D721Med (cell line): ENCODE results near the gene SLC4A9.

Experiments
- DNase-seq: peaks from one replicate; pipeline ENCODE4 v3.0.0; 2011; ENCODE audit warnings: low spot score; ENCODE audit not compliant: insufficient read length
- FAIRE-seq: peaks from 2 replicates; lab custom pipeline; 2011; peaks lifted over from hg19 to GRCh38; lab: Jason Lieb, UNC
- TF ChIP-seq, protein P1 (sequence below): IDR thresholded peaks from 2 replicates; pipeline ENCODE4 v1.5.1; 2012; ENCODE audit warnings: mild to moderate bottlenecking, control low read depth; ENCODE audit not compliant: insufficient read depth; ENCODE audit errors: missing control alignments

The SLC4A9 gene

DNA sequence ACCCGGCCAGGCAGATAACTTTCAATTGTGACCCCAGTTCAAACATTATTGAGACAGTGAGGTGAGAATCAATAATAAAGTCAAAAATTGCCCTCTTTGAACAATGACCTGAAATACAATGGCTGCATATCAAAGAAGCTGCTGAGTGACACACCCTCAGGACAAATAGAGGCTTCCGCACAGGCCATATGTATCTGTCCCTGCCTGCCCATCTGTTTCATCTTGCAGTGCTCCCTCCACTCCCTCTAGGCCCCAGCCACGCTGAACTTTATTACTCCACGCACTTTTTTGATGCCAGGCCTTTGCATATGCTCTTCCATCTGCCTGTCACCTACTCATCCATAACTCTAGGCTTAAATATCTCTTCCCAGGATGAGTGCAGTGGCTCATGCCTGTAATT lies 41.2 kb upstream of the SLC4A9 start:
- no peak for DNase-seq
- FAIRE-seq = no peak
- TF ChIP-seq, protein P1, sequence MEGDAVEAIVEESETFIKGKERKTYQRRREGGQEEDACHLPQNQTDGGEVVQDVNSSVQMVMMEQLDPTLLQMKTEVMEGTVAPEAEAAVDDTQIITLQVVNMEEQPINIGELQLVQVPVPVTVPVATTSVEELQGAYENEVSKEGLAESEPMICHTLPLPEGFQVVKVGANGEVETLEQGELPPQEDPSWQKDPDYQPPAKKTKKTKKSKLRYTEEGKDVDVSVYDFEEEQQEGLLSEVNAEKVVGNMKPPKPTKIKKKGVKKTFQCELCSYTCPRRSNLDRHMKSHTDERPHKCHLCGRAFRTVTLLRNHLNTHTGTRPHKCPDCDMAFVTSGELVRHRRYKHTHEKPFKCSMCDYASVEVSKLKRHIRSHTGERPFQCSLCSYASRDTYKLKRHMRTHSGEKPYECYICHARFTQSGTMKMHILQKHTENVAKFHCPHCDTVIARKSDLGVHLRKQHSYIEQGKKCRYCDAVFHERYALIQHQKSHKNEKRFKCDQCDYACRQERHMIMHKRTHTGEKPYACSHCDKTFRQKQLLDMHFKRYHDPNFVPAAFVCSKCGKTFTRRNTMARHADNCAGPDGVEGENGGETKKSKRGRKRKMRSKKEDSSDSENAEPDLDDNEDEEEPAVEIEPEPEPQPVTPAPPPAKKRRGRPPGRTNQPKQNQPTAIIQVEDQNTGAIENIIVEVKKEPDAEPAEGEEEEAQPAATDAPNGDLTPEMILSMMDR = no peak

DNA sequence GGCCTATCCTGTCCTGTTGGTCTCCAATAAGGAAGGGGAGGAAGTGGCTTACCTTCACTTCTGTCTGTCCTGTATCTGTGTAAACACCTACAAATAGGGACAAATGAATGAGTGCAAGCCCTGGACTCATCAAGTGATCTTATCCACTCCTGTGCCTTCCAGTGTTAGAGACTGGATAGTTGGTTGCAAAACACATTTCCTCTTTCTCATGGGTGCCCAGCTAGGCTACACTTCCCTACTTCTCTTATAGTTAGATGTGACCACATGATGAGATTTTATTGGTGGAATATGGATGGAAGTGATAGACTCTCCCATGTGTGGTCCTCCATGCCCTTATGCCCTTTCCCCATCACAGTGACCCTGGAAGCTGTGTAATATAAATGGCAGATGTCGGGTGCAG lies 40.2 kb upstream of the SLC4A9 start:
- TF ChIP-seq, protein P1 = no peak
- no peak for DNase-seq
- FAIRE-seq = no peak

DNA sequence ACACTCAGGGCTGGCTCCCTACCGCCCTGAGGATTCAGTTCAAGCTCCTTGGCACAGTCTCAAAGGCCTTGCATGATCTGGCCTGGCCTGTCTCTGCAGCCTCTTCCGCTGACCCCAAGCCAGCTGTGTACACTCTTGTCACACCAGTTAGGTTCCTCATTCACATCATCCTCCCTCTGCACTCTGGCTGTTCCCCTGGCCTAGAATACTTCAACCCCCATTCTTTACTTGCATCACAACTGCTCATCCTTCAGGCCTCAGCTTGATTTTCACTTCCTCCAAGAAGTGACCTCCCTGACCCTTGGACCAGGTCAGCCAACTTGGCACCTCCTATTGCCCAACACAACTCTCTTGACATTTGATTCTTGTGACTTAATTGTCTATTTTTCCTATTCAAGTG lies 38.2 kb upstream of the SLC4A9 start:
- FAIRE-seq = no peak
- TF ChIP-seq, protein P1 = no peak
- DNase-seq = no peak

DNA sequence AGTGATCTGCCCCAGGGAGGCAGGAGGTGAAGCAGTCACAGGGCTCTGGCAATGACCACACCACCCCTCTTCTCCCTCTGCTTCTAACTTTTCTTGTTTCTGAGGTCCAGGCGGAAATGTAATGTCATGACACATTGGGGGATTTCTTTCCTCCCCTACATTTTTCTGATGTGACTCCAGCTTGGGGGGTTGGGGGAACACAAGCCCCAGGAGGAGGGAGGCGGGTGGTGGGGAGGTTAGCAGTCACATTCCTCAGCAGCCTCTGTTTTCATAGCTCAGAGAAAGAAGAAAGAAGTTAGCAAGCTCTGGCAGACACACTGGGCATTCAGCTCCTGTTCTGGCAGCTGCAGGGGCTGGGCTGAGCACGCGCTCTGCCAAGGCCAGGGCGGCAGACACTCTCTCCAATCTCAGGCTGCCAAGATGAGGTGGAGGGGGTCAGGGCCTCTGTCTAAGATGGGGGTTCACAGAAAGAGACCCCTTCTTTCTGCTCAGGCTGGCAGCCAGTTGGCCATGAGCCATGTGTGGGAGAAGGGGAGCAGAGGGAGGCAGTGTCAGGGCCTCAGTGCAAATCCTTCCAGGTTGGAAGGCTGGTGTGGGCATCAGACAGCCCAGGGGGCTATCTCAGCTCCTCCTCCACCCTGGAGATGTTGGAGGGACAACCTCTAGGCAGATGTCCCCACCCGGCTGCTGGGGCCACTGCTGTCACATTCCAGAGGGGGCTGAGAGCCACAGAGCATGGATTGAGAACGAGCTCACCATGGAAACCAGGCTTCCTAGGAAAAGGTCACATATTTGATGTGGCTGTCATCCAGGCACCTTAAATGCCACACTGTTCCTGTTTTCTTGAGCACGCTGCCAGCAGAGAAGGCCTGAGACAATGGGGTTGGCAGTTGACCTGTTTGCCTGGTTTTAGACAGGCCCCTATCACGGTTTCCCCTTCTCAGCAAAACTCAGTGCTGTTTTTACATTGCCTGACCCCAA lies 37.0 kb upstream of the SLC4A9 start:
- TF ChIP-seq, protein P1 = no peak
- DNase-seq (no peak), FAIRE-seq (no peak)

DNA sequence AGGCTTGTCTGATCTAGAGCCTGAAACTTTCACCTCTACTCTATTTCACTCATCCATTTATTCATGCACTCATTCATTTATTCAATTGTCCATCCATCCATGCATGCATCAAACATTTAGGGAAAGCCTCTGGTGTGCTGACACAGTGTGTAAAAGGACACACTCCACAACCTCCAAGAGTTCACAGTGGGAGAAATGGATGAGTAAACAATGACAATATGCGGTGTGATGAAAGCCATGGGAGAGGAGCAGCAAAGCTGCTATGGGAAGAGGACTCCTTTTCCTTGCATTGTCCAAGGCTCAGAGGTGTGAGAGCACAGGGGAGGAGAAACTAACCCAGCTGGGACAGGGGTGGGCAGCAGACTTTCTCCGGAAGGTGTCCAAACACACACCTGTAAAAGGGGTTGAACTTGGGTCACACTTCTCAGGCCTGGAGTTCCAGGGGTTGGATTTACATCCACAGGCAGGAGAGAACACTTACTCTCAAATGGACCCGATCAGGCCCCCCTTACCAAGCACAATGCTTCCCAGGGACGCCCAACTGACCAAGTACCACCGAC lies 35.9 kb upstream of the SLC4A9 start:
- FAIRE-seq (no peak), DNase-seq (no peak)
- TF ChIP-seq, protein P1 = no peak

DNA sequence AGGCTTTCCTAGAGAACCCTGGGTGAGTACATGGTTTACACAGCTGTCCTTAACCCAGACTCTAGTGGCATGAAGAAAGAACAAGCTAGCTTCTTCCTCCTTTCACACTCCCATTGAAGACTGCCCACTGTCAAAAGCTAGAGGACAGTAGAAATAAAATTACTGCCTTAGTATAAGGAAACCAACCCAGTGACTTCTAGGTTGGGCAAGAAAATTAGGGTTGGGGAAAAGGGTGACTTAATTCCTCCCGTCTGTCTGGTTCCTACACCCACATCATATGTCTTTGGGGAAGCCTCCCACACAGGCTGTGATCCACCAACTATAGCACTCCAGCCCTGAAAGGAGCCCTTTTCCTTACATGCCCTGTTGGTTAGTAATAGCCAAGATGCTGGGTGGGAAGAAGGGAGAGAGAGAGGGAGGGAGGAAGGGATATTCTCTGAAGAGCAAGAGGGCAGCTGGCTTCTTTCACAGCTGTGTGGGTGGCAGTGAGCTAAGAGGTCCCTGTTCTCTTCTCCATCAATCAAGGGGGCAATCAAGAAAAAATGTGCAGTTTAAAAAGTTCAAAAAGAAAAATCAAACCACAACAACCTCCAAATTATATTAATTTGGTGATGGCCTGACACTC lies 35.3 kb upstream of the SLC4A9 start:
- DNase-seq (no peak), FAIRE-seq (no peak)
- TF ChIP-seq, protein P1 = no peak
